SH-SY5Y (cell line): ENCODE data around the gene PAK1.

Experiments used
- GATA2 ChIP-seq: IDR thresholded peaks from 2 replicates; pipeline ENCODE4 v1.6.1; 2011; ENCODE audit warnings: mild to moderate bottlenecking, low read depth, low read length
- GATA3 ChIP-seq: IDR thresholded peaks from 2 replicates; pipeline ENCODE4 v1.6.1; 2011; ENCODE audit warnings: low read depth, mild to moderate bottlenecking, low read length, moderate library complexity

GRCh38 chr11:77475206-77475605 is 1.3 kb upstream of the PAK1 start:
- TF ChIP-seq GATA2 = no peak
- no peak for TF ChIP-seq GATA3
